K562 (cell line): ENCODE measurements around the gene PCBP2. TPM values are rescaled to one million over a fixed set of nuclear protein-coding genes. Genes with fewer than 3 reads are reported as not detected.
A peak's percentile ranks its signal among the peaks of the same experiment; 100 is the strongest.

Source experiments
- ARID1B ChIP-seq: fragments of 450-650 bp; IDR thresholded peaks from 2 replicates; pipeline ENCODE4 v1.6.1; 2016; ENCODE audit warnings: antibody characterized with exemption, mild to moderate bottlenecking, inconsistent platforms
- ATF3 ChIP-seq, 2 experiments: fragments of 450-650 bp in 1 of 2; sonication (generic) in 1 of 2; formaldehyde crosslinking in 1 of 2; IDR thresholded peaks in 1 of 2; conservative IDR thresholded peaks in 1 of 2; 2 replicates each; pipeline versions ENCODE4 v1.6.1 to v1.8.1; 2016 to 2023; ENCODE audit warnings: mild to moderate bottlenecking in 2 of 2, moderate library complexity in 2 of 2, inconsistent platforms in 1 of 2, missing genetic modification reagents in 1 of 2
- CEBPG ChIP-seq, 3 experiments: fragments of 200-800 bp in 1 of 3; sonication (Bioruptor generic) in 1 of 3; sonication (generic) in 1 of 3; formaldehyde crosslinking in 1 of 3; IDR thresholded peaks in 2 of 3; conservative IDR thresholded peaks in 1 of 3; 2 replicates each; pipeline versions ENCODE4 v1.6.1 to v1.8.0; 2016 to 2022; ENCODE audit warnings: missing compliant biosample characterization in 2 of 3, missing genetic modification characterization in 2 of 3, mild to moderate bottlenecking in 1 of 3, missing genetic modification reagents in 1 of 3
- CTCFL ChIP-seq: IDR thresholded peaks from 2 replicates; pipeline ENCODE4 v1.6.1; 2011; ENCODE audit warnings: borderline replicate concordance, low read depth, mild to moderate bottlenecking, moderate library complexity, low read length; ENCODE audit not compliant: insufficient read depth, poor library complexity, severe bottlenecking
- DIDO1 ChIP-seq: fragments of 450-650 bp; IDR thresholded peaks from 2 replicates; pipeline ENCODE4 v1.6.1; 2016; ENCODE audit warnings: low read depth, missing biosample characterization, missing genetic modification characterization
- ERF ChIP-seq: fragments of 450-650 bp; formaldehyde crosslinking; IDR thresholded peaks from 2 replicates; pipeline ENCODE4 v1.4.0; 2020; ENCODE audit warnings: mild to moderate bottlenecking, mixed read lengths
- ESRRA ChIP-seq: fragments of 450-650 bp; IDR thresholded peaks from 2 replicates; pipeline ENCODE4 v1.6.1; 2014; ENCODE audit warnings: low read depth, mild to moderate bottlenecking, moderate library complexity, borderline replicate concordance
- MITF ChIP-seq: IDR thresholded peaks from 2 replicates; pipeline ENCODE4 v1.6.1; 2014; ENCODE audit warnings: antibody characterized with exemption
- NKRF ChIP-seq: fragments of 450-650 bp; IDR thresholded peaks from 2 replicates; pipeline ENCODE4 v1.6.1; 2016; ENCODE audit warnings: borderline replicate concordance
- OTX1 ChIP-seq: fragments of 450-650 bp; formaldehyde crosslinking; IDR thresholded peaks from 2 replicates; pipeline ENCODE4 v1.4.0; 2022; ENCODE audit warnings: mild to moderate bottlenecking
- PHF20 ChIP-seq: fragments of 450-650 bp; IDR thresholded peaks from 2 replicates; pipeline ENCODE4 v1.6.1; 2018; ENCODE audit not compliant: partially characterized antibody
- POLR2AphosphoS2 ChIP-seq: IDR thresholded peaks from 2 replicates; pipeline ENCODE4 v1.6.1; 2012; ENCODE audit warnings: low read length, improper control_type of control experiment
- POLR2B ChIP-seq: fragments of 450-650 bp; IDR thresholded peaks from 2 replicates; pipeline ENCODE4 v1.6.1; 2018; ENCODE audit warnings: low read depth; ENCODE audit not compliant: partially characterized antibody
- RCOR1 ChIP-seq, 2 experiments: IDR thresholded peaks; 2 replicates each; pipeline ENCODE4 v1.6.1; 2012; ENCODE audit warnings: low read depth in 2 of 2, low read length in 2 of 2, borderline replicate concordance in 1 of 2, improper control_type of control experiment in 1 of 2
- TEAD1 ChIP-seq, 2 experiments: fragments of 450-650 bp in 1 of 2; sonication (generic) in 1 of 2; formaldehyde crosslinking; IDR thresholded peaks; 2 replicates each; pipeline versions ENCODE4 v1.4.0 to v1.8.0; 2020 to 2022; ENCODE audit warnings: mild to moderate bottlenecking in 2 of 2, missing genetic modification reagents in 1 of 2
- ZNF23 ChIP-seq: fragments of 250-450 bp; sonication (Bioruptor Pico); IDR thresholded peaks from 2 replicates; pipeline ENCODE4 v1.4.0; 2020; ENCODE audit warnings: mild to moderate bottlenecking
- polyA plus RNA-seq, 8 experiments: library from polyadenylated mRNA; depleted of rRNA in 4 of 8; stranded (reverse) in 5 of 8; unstranded in 3 of 8; fragments of >200 nt; fragmentation: Nextera tagmentation in 2 of 8; fragmentation: Illumina TruSeq in 1 of 8; extraction: Ambion mirVana in 2 of 8; extraction: Trizol in 1 of 8; gene quantifications; 2 replicates each; pipeline versions ENCODE4 v1.2.1 to v1.2.3, GENCODE V29; 2011 to 2014; ENCODE audit warnings: inconsistent platforms in 1 of 8, missing spikeins in 1 of 8
- total RNA-seq, 7 experiments: library from RNA; depleted of rRNA in 6 of 7; stranded (reverse); fragments of >200 nt in 6 of 7; fragmentation: Illumina TruSeq in 2 of 7; extraction: Trizol in 2 of 7; gene quantifications; 2 replicates each; pipeline versions ENCODE4 v1.2.1 to v1.2.3, GENCODE V29; 2011 to 2021; ENCODE audit warnings: low replicate concordance in 1 of 7

PCBP2 gene
- total and polyA plus RNA-seq, 9 of the 15 experiments (the other 6 are each of a cell fraction or from before 2014, with no cell fraction given), result 137 to 831 (median 328) TPM

- TF ChIP-seq CEBPG (CRISPR knock-in tag; IDR thresholded peaks at IDR 0.05) (peak; percentile 88), CEBPG (tag; conservative IDR thresholded peaks at IDR 0.05 in 1 of 2, IDR thresholded peaks at IDR 0.05 in 1 of 2) (peak; percentile 93 to 98), TEAD1 (CRISPR knock-in tag; IDR thresholded peaks at IDR 0.05) (0 out of 4 replicates have a peak, but pooled peaks of 1 of the 2 experiments have one; percentile 24), ZNF23 (CRISPR knock-in tag) (no peak), POLR2AphosphoS2 (0 out of 2 replicates have a peak, but pooled peaks have one; percentile 27), CTCFL (no peak), ARID1B (0 out of 2 replicates have a peak, but pooled peaks have one; percentile 41), NKRF (0 out of 2 replicates have a peak, but pooled peaks have one; percentile 14), MITF (peak; percentile 53; the same call in 1 of the 2 replicates), RCOR1 (IDR thresholded peaks at IDR 0.05; ENCODE audit: borderline replicate concordance in 1 of 2, low read depth in 2 of 2, low read length in 2 of 2) (peak in 1 of 2 experiments; percentile 24; a peak in 1 of 4 replicates), POLR2B (peak; percentile 34), ATF3 (IDR thresholded peaks at IDR 0.05) (peak; percentile 49; the same call in 1 of the 2 replicates), ATF3 (CRISPR knock-in tag; conservative IDR thresholded peaks at IDR 0.05) (no peak), ERF (CRISPR knock-in tag) (0 out of 2 replicates have a peak, but pooled peaks have one; percentile 30), OTX1 (CRISPR knock-in tag) (0 out of 2 replicates have a peak, but pooled peaks have one; percentile 29), ESRRA (peak; percentile 32; the same call in 1 of the 2 replicates), PHF20 (no peak), DIDO1 (tag) (0 out of 2 replicates have a peak, but pooled peaks have one; percentile 14)
Measured at GRCh38 chr12:53500142-53500775, 48.4 kb downstream of the PCBP2 start (continued).
